ENCODE data around the gene UBE2O. TPM values are rescaled to one million over a fixed set of nuclear protein-coding genes. Genes with fewer than 3 reads are reported as not detected.

The UBE2O gene
- total RNA-seq, 4 donors from 2014 or later = 16.4 to 46.5 (median 32.4) TPM

- Histone ChIP-seq H3K27me3 (no peaks in the 10 kb centered on the region), H3K4me3 (no peak overlapping the region), H3K9me3 (no peaks in the 10 kb centered on the region), H3K36me3 (peaks cover 0 to 52% of the 10 kb centered on the region in 2 donors), H3K27ac (no peak overlapping the region), H3K4me1 (no peaks in the 10 kb centered on the region)
- intact Hi-C loops (cut with DNase I; ENCODE audit: low total_unique reads) (no loop called here), in situ Hi-C loops (cut with MboI; ENCODE audit: low sequenced_read_pairs in 4 of 4) (no loop called here)
- no peak for DNase-seq
- TF ChIP-seq CTCF (IDR thresholded peaks at IDR 0.05 in 4 of 5, conservative IDR thresholded peaks at IDR 0.05 in 1 of 5) (no peak), POLR2A (IDR thresholded peaks at IDR 0.05) (no peak)
- no peak for ATAC-seq
Observed at GRCh38 chr17:76473541-76473985, 20.6 kb upstream of the UBE2O start.

- no peaks in the 10 kb centered on the region for H3K9me3 ChIP-seq
- ATAC-seq (no peak), DNase-seq (no peak)
- H3K36me3 ChIP-seq = peaks cover 0 to 50% of the 10 kb centered on the region in 2 donors
- TF ChIP-seq POLR2A (IDR thresholded peaks at IDR 0.05) (no peak), CTCF (IDR thresholded peaks at IDR 0.05 in 4 of 5, conservative IDR thresholded peaks at IDR 0.05 in 1 of 5) (no peak)
- H3K27ac ChIP-seq = no peak overlapping the region
- no peaks in the 10 kb centered on the region for H3K27me3 ChIP-seq
- H3K4me3 ChIP-seq = no peak overlapping the region
- intact Hi-C loops (cut with DNase I; ENCODE audit: low total_unique reads) (no loop called here), in situ Hi-C loops (cut with MboI; ENCODE audit: low sequenced_read_pairs in 4 of 4) (no loop called here)
- no peaks in the 10 kb centered on the region for H3K4me1 ChIP-seq
Observed at GRCh38 chr17:76472726-76473125, 19.8 kb upstream of the UBE2O start.

- ATAC-seq (no peak), DNase-seq (no peak)
- intact Hi-C loops (cut with DNase I; ENCODE audit: low total_unique reads) (no loop called here), in situ Hi-C loops (cut with MboI; ENCODE audit: low sequenced_read_pairs in 4 of 4) (no loop called here)
- no peaks in the 10 kb centered on the region for H3K4me1 ChIP-seq
- no peaks in the 10 kb centered on the region for H3K9me3 ChIP-seq
- no peak overlapping the region for H3K27ac ChIP-seq
- H3K36me3 ChIP-seq = peaks cover 0 to 50% of the 10 kb centered on the region in 2 donors
- TF ChIP-seq POLR2A (IDR thresholded peaks at IDR 0.05) = no peak
- TF ChIP-seq CTCF (IDR thresholded peaks at IDR 0.05 in 4 of 5, conservative IDR thresholded peaks at IDR 0.05 in 1 of 5) = no peak
- no peak overlapping the region for H3K4me3 ChIP-seq
- no peaks in the 10 kb centered on the region for H3K27me3 ChIP-seq
Observed at GRCh38 chr17:76472258-76472645, 19.3 kb upstream of the UBE2O start.

- intact Hi-C loops (cut with DNase I; ENCODE audit: low total_unique reads) = no loop called here
- H3K27ac ChIP-seq = no peak overlapping the region
- peaks cover 0 to 47% of the 10 kb centered on the region in 2 donors for H3K36me3 ChIP-seq
- TF ChIP-seq POLR2A (IDR thresholded peaks at IDR 0.05) (no peak), CTCF (IDR thresholded peaks at IDR 0.05 in 4 of 5, conservative IDR thresholded peaks at IDR 0.05 in 1 of 5) (no peak)
- H3K4me1 ChIP-seq = no peaks in the 10 kb centered on the region
- no peak overlapping the region for H3K4me3 ChIP-seq
- H3K9me3 ChIP-seq = no peaks in the 10 kb centered on the region
- no peak for DNase-seq
- no peaks in the 10 kb centered on the region for H3K27me3 ChIP-seq
- ATAC-seq = no peak
- in situ Hi-C loops (cut with MboI; ENCODE audit: low sequenced_read_pairs in 4 of 4) = no loop called here
Observed at GRCh38 chr17:76471498-76472257, 18.7 kb upstream of the UBE2O start.

All from gastrocnemius medialis (tissue), 4 donors.